H9 (cell line): ENCODE data around the gene KLHL15. TPM values are rescaled to one million over a fixed set of nuclear protein-coding genes. Genes with fewer than 3 reads are reported as not detected.

Source experiments
- DNase-seq: peaks from one replicate; pipeline ENCODE4 v3.0.0-alpha.2; 2017
- H2AFZ ChIP-seq: one replicate; pipeline ENCODE4 v1.6.1; 2013; ENCODE audit warnings: mild to moderate bottlenecking, low read length, control low read depth, moderate library complexity
- H2AK5ac ChIP-seq: 2 replicates; pipeline ENCODE4 v1.6.1; 2013; ENCODE audit warnings: low read length, control low read depth, mixed read lengths; ENCODE audit not compliant: insufficient read length
- H2BK120ac ChIP-seq: one replicate; pipeline ENCODE4 v1.6.1; 2013; ENCODE audit warnings: low read depth, mild to moderate bottlenecking, low read length, control low read depth, inconsistent platforms; ENCODE audit not compliant: poor library complexity, severe bottlenecking
- H2BK12ac ChIP-seq: 2 replicates; pipeline ENCODE4 v1.6.1; 2013; ENCODE audit warnings: low read length, control low read depth, mixed read lengths, low read depth; ENCODE audit not compliant: insufficient read length
- H2BK15ac ChIP-seq: 2 replicates; pipeline ENCODE4 v1.6.1; 2013; ENCODE audit warnings: low read depth, low read length, control low read depth
- H2BK20ac ChIP-seq: one replicate; pipeline ENCODE4 v1.6.1; 2013; ENCODE audit warnings: low read depth, mild to moderate bottlenecking, low read length, control low read depth, inconsistent platforms; ENCODE audit not compliant: poor library complexity, severe bottlenecking
- H2BK5ac ChIP-seq: 2 replicates; pipeline ENCODE4 v1.6.1; 2013; ENCODE audit warnings: low read length, control low read depth, mixed read lengths; ENCODE audit not compliant: insufficient read length
- H3K14ac ChIP-seq: 2 replicates; pipeline ENCODE4 v1.6.1; 2013; ENCODE audit warnings: low read length, control low read depth; ENCODE audit not compliant: insufficient read depth
- H3K18ac ChIP-seq: 2 replicates; pipeline ENCODE4 v1.6.1; 2013; ENCODE audit warnings: low read depth, mild to moderate bottlenecking, mixed read lengths, low read length, control low read depth; ENCODE audit not compliant: insufficient read length
- H3K23ac ChIP-seq: 2 replicates; pipeline ENCODE4 v1.6.1; 2013; ENCODE audit warnings: low read length, control low read depth, mixed read lengths, low read depth; ENCODE audit not compliant: insufficient read length
- H3K23me2 ChIP-seq: 2 replicates; pipeline ENCODE4 v1.6.1; 2013; ENCODE audit warnings: low read depth, mild to moderate bottlenecking, mixed read lengths, low read length, control low read depth; ENCODE audit not compliant: insufficient read length, poor library complexity, severe bottlenecking
- H3K27ac ChIP-seq: 2 replicates; pipeline ENCODE4 v1.5.1; 2013; ENCODE audit warnings: low read length, control low read depth, mixed read lengths, low read depth; ENCODE audit not compliant: insufficient read length
- H3K27me3 ChIP-seq: 2 replicates; pipeline ENCODE4 v1.6.1; 2013; ENCODE audit warnings: low read length, control low read depth, inconsistent platforms; ENCODE audit not compliant: insufficient read depth
- H3K4ac ChIP-seq: 2 replicates; pipeline ENCODE4 v1.6.1; 2013; ENCODE audit warnings: low read depth, mild to moderate bottlenecking, control low read depth, inconsistent platforms, low read length, moderate library complexity
- H3K4me1 ChIP-seq: 2 replicates; pipeline ENCODE4 v1.6.1; 2013; ENCODE audit warnings: low read length, control low read depth, inconsistent platforms; ENCODE audit not compliant: insufficient read depth
- H3K4me2 ChIP-seq: 2 replicates; pipeline ENCODE4 v1.6.1; 2013; ENCODE audit warnings: low read length, control low read depth, mixed read lengths; ENCODE audit not compliant: insufficient read length, insufficient read depth
- H3K56ac ChIP-seq: 2 replicates; pipeline ENCODE4 v1.6.1; 2013; ENCODE audit warnings: low read depth, mild to moderate bottlenecking, mixed read lengths, low read length, control low read depth; ENCODE audit not compliant: insufficient read length
- H3K79me1 ChIP-seq: 2 replicates; pipeline ENCODE4 v1.6.1; 2013; ENCODE audit warnings: low read depth, mild to moderate bottlenecking, moderate library complexity, low read length, control low read depth, inconsistent platforms; ENCODE audit not compliant: insufficient read depth, poor library complexity, severe bottlenecking
- H3K79me2 ChIP-seq: 2 replicates; pipeline ENCODE4 v1.6.1; 2013; ENCODE audit warnings: low read length, control low read depth, inconsistent platforms; ENCODE audit not compliant: insufficient read depth
- H3K9ac ChIP-seq: 2 replicates; pipeline ENCODE4 v1.6.1; 2013; ENCODE audit warnings: low read length, control low read depth, mixed read lengths; ENCODE audit not compliant: insufficient read length; ENCODE audit errors: extremely low read depth
- H3K9me3 ChIP-seq: one replicate; pipeline ENCODE4 v1.6.1; 2013; ENCODE audit warnings: low read depth, low read length, inconsistent platforms; ENCODE audit not compliant: control insufficient read depth
- H3T11ph ChIP-seq: one replicate; pipeline ENCODE4 v1.6.1; 2013; ENCODE audit warnings: mild to moderate bottlenecking, low read length, control low read depth, inconsistent platforms
- H4K20me1 ChIP-seq: one replicate; pipeline ENCODE4 v1.6.1; 2013; ENCODE audit not compliant: control insufficient read depth, insufficient read length, insufficient read depth
- H4K5ac ChIP-seq: 2 replicates; pipeline ENCODE4 v1.6.1; 2013; ENCODE audit warnings: low read depth, mild to moderate bottlenecking, mixed read lengths, low read length, control low read depth; ENCODE audit not compliant: insufficient read length
- H4K8ac ChIP-seq: replicated peaks from 2 replicates; pipeline ENCODE4 v1.6.1; 2013; ENCODE audit warnings: low read length, control low read depth, mixed read lengths, low read depth; ENCODE audit not compliant: insufficient read length
- H4K91ac ChIP-seq: 2 replicates; pipeline ENCODE4 v1.6.1; 2013; ENCODE audit warnings: low read depth, mild to moderate bottlenecking, moderate library complexity, mixed read lengths, low read length, control low read depth; ENCODE audit not compliant: insufficient read length
- H3K27ac Mint-ChIP-seq, 3 experiments: 2 replicates in 2 of 3; 3 replicates in 1 of 3; pipeline ENCODE4 v1.8.0; 2020 to 2021; ENCODE audit warnings: mixed read lengths in 3 of 3, mild to moderate bottlenecking in 1 of 3, moderate library complexity in 1 of 3
- H3K27me3 Mint-ChIP-seq: 2 replicates; pipeline ENCODE4 v1.8.0; 2021; ENCODE audit warnings: low read depth, mild to moderate bottlenecking, moderate library complexity, mixed read lengths
- H3K36me3 Mint-ChIP-seq, 3 experiments: 2 replicates in 2 of 3; 3 replicates in 1 of 3; pipeline ENCODE4 v1.8.0; 2020 to 2021; ENCODE audit warnings: low read depth in 3 of 3, mixed read lengths in 3 of 3; ENCODE audit not compliant: insufficient read depth in 1 of 3
- H3K4me1 Mint-ChIP-seq, 2 experiments: 2 replicates each; pipeline ENCODE4 v1.8.0; 2020; ENCODE audit warnings: mixed read lengths in 2 of 2
- H3K4me3 Mint-ChIP-seq, 2 experiments: 2 replicates in 1 of 2; 3 replicates in 1 of 2; pipeline ENCODE4 v1.8.0; 2020 to 2021; ENCODE audit warnings: mild to moderate bottlenecking in 2 of 2, mixed read lengths in 2 of 2, moderate library complexity in 1 of 2
- H3K9me3 Mint-ChIP-seq, 2 experiments: 2 replicates in 1 of 2; 3 replicates in 1 of 2; pipeline ENCODE4 v1.8.0; 2020; ENCODE audit warnings: mild to moderate bottlenecking in 2 of 2, mixed read lengths in 2 of 2, moderate library complexity in 1 of 2
- CTCF ChIP-seq: fragments of 200-600 bp; sonication (generic); conservative IDR thresholded peaks from 3 replicates; pipeline ENCODE4 v1.8.0; 2021; ENCODE audit warnings: antibody characterized with exemption, mild to moderate bottlenecking
- WGBS: extraction: QIAGEN DNeasy Blood & Tissue Kit; methylation state at CpG from one replicate; pipeline ENCODE4 v1.1.7; 2013; ENCODE audit warnings: missing lambda C conversion rate, low lambda C conversion rate, mixed read lengths; ENCODE audit not compliant: insufficient read length; ENCODE audit errors: extremely low coverage; 5-methylcytosine and 5-hydroxymethylcytosine counted together
- total RNA-seq: library from RNA; stranded (reverse); gene quantifications from 2 replicates; pipeline ENCODE4 v1.2.1, GENCODE V29; 2021

Gene KLHL15
- total RNA-seq, 1 experiment from 2014 or later: 19.0 TPM

DNA sequence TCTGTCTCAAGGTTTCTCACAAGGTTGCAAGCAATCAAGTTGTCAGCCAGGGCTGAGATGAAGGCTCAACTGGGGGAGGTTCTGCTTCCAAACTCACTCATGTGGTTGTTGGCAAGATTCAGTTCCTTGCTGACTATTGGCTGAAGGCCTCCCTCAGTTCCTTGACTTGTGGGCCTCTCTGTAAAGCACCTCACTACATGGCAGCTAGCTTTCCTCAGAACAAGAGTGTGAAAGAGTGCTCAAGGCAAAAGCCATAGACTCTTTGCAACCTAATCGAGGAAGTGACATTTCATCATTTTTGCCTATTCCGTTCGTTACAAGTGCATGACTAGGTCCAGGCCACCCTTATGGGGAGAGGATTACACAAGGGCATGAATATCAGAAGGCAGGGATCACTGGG is 67.2 kb downstream of the KLHL15 start:
- Histone ChIP-seq H3T11ph (no peak overlapping the region), H2BK12ac (no peak overlapping the region), H4K8ac (no peak overlapping the region), H3K9ac (no peak overlapping the region), H2BK15ac (no peak overlapping the region), H4K20me1 (no peaks in the 10 kb centered on the region), H2BK5ac (no peak overlapping the region), H3K23me2 (no peaks in the 10 kb centered on the region), H2BK20ac (no peak overlapping the region), H2BK120ac (no peak overlapping the region), H3K56ac (no peak overlapping the region), H3K27ac (no peak overlapping the region), H3K23ac (no peak overlapping the region), H3K18ac (no peak overlapping the region), H3K27me3 (no peaks in the 10 kb centered on the region), H2AFZ (peak overlapping the region; percentile 18), H3K4ac (no peak overlapping the region), H4K91ac (no peak overlapping the region), H3K4me2 (no peak overlapping the region), H3K79me1 (no peaks in the 10 kb centered on the region), H3K14ac (no peak overlapping the region), H4K5ac (no peak overlapping the region), H3K9me3 (no peaks in the 10 kb centered on the region), H3K79me2 (no peaks in the 10 kb centered on the region), H3K4me1 (no peaks in the 10 kb centered on the region; the same call in 1 of the 2 replicates), H2AK5ac (no peak overlapping the region)
- H3K4me1 Mint-ChIP-seq: peaks cover 10 to 21% of the 10 kb centered on the region in 2 experiments
- no CpG with 5 or more reads among the region's 3 CpGs for WGBS
- no peaks in the 10 kb centered on the region for H3K36me3 Mint-ChIP-seq
- no peaks in the 10 kb centered on the region; a peak in 1 of 5 replicates for H3K9me3 Mint-ChIP-seq
- DNase-seq: no peak
- no peak for TF ChIP-seq CTCF
- 0 out of 7 replicates have a peak overlapping the region, but pooled peaks of 1 of the 3 experiments have one; percentile 8 for H3K27ac Mint-ChIP-seq
- H3K4me3 Mint-ChIP-seq: no peak overlapping the region
- no peaks in the 10 kb centered on the region for H3K27me3 Mint-ChIP-seq
